Effector memory CD8-positive, alpha-beta T cell (primary cell): ENCODE measurements around the gene RBM34.
A peak's percentile ranks its signal among the peaks of the same experiment; 100 is the strongest.

Experiments used
- ATAC-seq: fragments of 150-1000 bp; cut with Tn5 transposase; replicated peaks from 2 replicates; pipeline ENCODE4 v1.10.0; 2021; ENCODE audit warnings: mild to moderate bottlenecking, moderate library complexity
- DNase-seq, 3 experiments: peaks; one replicate each; pipeline ENCODE4 v3.0.0; 2021
- H3K27ac Mint-ChIP-seq, 2 donors: one replicate each; pipeline ENCODE4 v1.8.0; 2022; ENCODE audit warnings: mild to moderate bottlenecking in 2 of 2, mixed read lengths in 2 of 2, moderate library complexity in 2 of 2
- H3K27me3 Mint-ChIP-seq, 2 donors: one replicate each; pipeline ENCODE4 v1.8.0; 2022; ENCODE audit warnings: mixed read lengths in 2 of 2
- H3K36me3 Mint-ChIP-seq: one replicate; pipeline ENCODE4 v1.8.0; 2022; ENCODE audit warnings: mild to moderate bottlenecking, moderate library complexity, mixed read lengths; ENCODE audit not compliant: insufficient read depth
- H3K4me1 Mint-ChIP-seq, 2 donors: one replicate each; pipeline ENCODE4 v1.8.0; 2022; ENCODE audit warnings: low read depth in 2 of 2, mixed read lengths in 2 of 2
- H3K4me3 Mint-ChIP-seq, 2 donors: one replicate each; pipeline ENCODE4 v1.8.0; 2022; ENCODE audit warnings: mild to moderate bottlenecking in 2 of 2, mixed read lengths in 2 of 2, moderate library complexity in 2 of 2
- H3K9me3 Mint-ChIP-seq, 2 donors: one replicate each; pipeline ENCODE4 v1.8.0; 2022; ENCODE audit warnings: mixed read lengths in 2 of 2

Gene RBM34

DNA sequence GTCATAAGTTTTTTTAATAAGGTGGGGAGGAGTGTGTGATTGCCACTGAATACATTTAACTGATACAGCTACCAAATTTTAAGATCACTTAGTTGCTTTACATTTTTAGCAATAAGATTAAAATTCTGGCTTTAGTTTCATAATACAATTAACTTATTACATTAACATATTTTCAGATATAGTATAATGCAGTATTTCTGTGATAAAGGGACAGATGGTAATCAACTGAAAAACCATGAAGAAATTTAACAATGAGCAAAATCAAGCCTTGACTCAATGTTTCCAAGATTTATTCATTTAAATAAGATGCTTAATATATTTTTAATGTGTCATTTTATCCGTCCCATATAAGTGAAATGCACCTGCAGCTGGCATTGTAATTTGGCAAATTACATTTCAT, 36.4 kb downstream of the RBM34 start:
- Mint-ChIP-seq H3K27ac (peak overlapping the region in 1 of 2 donors; percentile 78), H3K9me3 (no peaks in the 10 kb centered on the region), H3K4me3 (peak overlapping the region in 1 of 2 donors; percentile 94), H3K36me3 (peaks cover 69% of the 10 kb centered on the region), H3K4me1 (peaks cover 44 to 57% of the 10 kb centered on the region in 2 donors), H3K27me3 (no peaks in the 10 kb centered on the region)
- no peak for DNase-seq
- ATAC-seq, result no peak

DNA sequence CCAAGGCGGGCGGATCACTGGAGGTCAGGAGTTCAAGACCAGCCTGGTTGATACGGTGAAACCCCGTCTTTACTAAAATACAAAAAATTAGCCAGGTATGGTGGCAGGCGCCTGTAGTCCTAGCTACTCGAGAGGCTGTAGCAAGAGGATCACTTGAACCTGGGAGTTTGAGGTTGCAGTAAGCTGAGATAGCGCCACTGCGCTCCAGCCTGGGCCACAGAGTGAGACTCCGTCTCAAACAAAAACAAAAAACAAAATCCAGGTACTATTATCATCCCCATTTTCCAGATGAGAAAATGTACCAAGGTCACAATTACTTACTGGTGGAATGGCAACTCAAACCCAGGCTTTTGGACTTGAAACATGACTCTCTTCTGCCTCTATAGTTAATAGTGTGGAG, 36.9 kb downstream of the RBM34 start:
- no peaks in the 10 kb centered on the region for H3K9me3 Mint-ChIP-seq

GRCh38 chr1:235122348-235122747, 38.7 kb downstream of the RBM34 start:
- H3K4me1 Mint-ChIP-seq, result peaks cover 32 to 49% of the 10 kb centered on the region in 2 donors
- DNase-seq, result no peak
- H3K36me3 Mint-ChIP-seq, result peaks cover 72% of the 10 kb centered on the region
- peak overlapping the region in 1 of 2 donors; percentile 29 for H3K4me3 Mint-ChIP-seq
- H3K9me3 Mint-ChIP-seq, result no peaks in the 10 kb centered on the region
- no peak for ATAC-seq
- no peaks in the 10 kb centered on the region for H3K27me3 Mint-ChIP-seq
- H3K27ac Mint-ChIP-seq, result peak overlapping the region; percentile 1 to 49

More for the DNA sequence above, 36.9 kb downstream of the RBM34 start:
- DNase-seq (no peak), ATAC-seq (no peak)
- H3K27me3 Mint-ChIP-seq, result no peaks in the 10 kb centered on the region
- peak overlapping the region in 1 of 2 donors; percentile 50 for H3K4me3 Mint-ChIP-seq
- H3K4me1 Mint-ChIP-seq, result peaks cover 44 to 57% of the 10 kb centered on the region in 2 donors
- peaks cover 72% of the 10 kb centered on the region for H3K36me3 Mint-ChIP-seq
- H3K27ac Mint-ChIP-seq, result peak overlapping the region; percentile 1 to 51

DNA sequence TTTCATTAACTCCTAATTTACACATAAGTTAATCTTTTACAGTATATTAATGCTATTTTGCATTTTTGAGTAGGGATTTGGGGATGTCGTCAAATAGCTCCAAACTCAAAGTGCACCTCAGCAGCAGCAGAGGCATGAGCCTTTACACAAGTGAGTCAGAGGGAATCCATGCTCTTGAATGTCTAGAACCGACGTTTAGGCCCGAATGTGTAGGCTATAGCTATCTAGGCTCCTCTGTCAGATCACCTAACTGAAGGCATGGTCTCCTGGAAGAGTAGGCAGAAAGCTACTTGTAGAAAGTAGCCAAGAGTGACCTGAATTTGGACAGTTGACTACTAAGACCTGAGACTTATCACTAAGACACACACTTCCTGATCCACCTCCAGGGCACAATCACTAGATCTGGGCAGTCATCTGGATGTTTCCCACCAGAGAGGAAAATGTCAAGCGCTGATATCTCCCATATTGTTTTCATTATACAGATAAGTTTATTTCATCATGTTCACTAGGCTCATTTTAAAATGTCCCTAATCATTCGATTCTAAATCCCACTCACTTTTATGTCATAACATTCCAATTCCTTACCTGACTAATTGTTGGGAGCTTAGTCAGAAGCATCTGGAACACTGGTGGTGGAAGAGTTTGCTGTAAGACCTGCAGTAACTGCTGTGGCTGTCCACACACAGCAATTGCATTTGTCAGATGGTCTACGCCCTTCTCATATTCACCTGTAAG, 47.7 kb downstream of the RBM34 start:
- no peak overlapping the region for H3K4me3 Mint-ChIP-seq
- no peaks in the 10 kb centered on the region for H3K9me3 Mint-ChIP-seq
- H3K4me1 Mint-ChIP-seq, result peaks cover 0 to 6% of the 10 kb centered on the region in 2 donors
- DNase-seq (no peak), ATAC-seq (no peak)
- H3K27ac Mint-ChIP-seq, result peak overlapping the region in 1 of 2 donors; percentile 79
- no peaks in the 10 kb centered on the region for H3K27me3 Mint-ChIP-seq
- peaks cover 92% of the 10 kb centered on the region for H3K36me3 Mint-ChIP-seq

DNA sequence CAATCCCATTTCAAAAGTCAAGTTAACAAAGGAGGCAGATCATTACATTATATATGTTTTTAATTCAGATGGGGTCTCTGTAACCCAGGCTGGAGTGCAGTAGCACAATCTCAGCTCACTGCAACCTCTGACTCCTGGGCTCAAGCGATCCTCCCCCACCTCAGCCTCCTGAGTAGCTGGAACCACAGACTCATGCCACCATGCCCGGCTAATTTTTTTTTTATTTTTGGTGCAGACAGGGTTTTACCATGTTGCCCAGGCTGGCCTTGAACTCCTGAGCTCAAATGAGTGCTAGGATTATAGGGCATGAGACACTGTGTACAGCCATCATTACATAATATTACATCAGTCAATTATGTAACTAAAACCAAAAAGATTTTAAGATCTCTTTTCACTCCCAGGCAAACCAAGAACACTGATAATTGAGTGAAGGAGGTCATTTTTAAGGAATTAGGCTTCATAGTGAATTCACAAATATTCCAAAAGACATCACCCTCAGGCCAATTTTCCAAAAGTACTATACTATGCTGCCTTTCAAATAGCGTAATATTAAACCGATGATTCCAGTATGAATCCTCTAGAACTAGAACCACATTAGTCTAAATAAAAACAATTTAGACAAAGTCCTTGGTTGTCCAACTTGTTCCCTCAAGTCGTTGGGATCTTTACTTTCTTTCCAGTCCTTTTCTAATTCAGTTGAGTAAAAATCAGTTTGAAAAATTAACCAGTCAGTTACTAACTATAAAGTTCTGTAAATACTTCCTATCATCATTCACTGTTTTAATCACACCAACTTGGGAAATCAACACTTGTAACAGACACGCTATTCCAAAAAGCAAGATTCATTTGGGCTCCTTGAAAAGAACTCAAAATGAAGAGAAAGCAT, 48.5 kb downstream of the RBM34 start:
- H3K27me3 Mint-ChIP-seq, result no peaks in the 10 kb centered on the region
- no peak overlapping the region for H3K4me3 Mint-ChIP-seq
- no peak for DNase-seq
- peaks cover 94% of the 10 kb centered on the region for H3K36me3 Mint-ChIP-seq
- no peak for ATAC-seq
- peaks cover 0 to 6% of the 10 kb centered on the region in 2 donors for H3K4me1 Mint-ChIP-seq
- no peaks in the 10 kb centered on the region for H3K9me3 Mint-ChIP-seq
- peak overlapping the region in 1 of 2 donors; percentile 79 for H3K27ac Mint-ChIP-seq

GRCh38 chr1:235111107-235111506, 49.9 kb downstream of the RBM34 start:
- H3K4me1 Mint-ChIP-seq, result peaks cover 0 to 13% of the 10 kb centered on the region in 2 donors
- ATAC-seq, result no peak
- peaks cover 89% of the 10 kb centered on the region for H3K36me3 Mint-ChIP-seq
- no peaks in the 10 kb centered on the region for H3K9me3 Mint-ChIP-seq
- no peak for DNase-seq
- H3K27me3 Mint-ChIP-seq, result no peaks in the 10 kb centered on the region
- no peak overlapping the region for H3K27ac Mint-ChIP-seq
- no peak overlapping the region for H3K4me3 Mint-ChIP-seq

GRCh38 chr1:235108876-235109275, 52.2 kb downstream of the RBM34 start:
- no peaks in the 10 kb centered on the region for H3K27me3 Mint-ChIP-seq
- no peak overlapping the region for H3K27ac Mint-ChIP-seq
- DNase-seq (no peak), ATAC-seq (no peak)
- peaks cover 10 to 26% of the 10 kb centered on the region in 2 donors for H3K4me1 Mint-ChIP-seq
- H3K9me3 Mint-ChIP-seq, result no peaks in the 10 kb centered on the region
- H3K36me3 Mint-ChIP-seq, result peaks cover 85% of the 10 kb centered on the region
- H3K4me3 Mint-ChIP-seq, result no peak overlapping the region

- Mint-ChIP-seq H3K27me3 (no peaks in the 10 kb centered on the region), H3K4me3 (no peak overlapping the region), H3K9me3 (no peaks in the 10 kb centered on the region), H3K27ac (no peak overlapping the region), H3K36me3 (peaks cover 79% of the 10 kb centered on the region), H3K4me1 (peaks cover 13 to 29% of the 10 kb centered on the region in 2 donors)
- no peak for DNase-seq
- ATAC-seq, result no peak
Observed at GRCh38 chr1:235108185-235108593, 52.9 kb downstream of the RBM34 start.

GRCh38 chr1:235107368-235108184, 53.5 kb downstream of the RBM34 start:
- H3K36me3 Mint-ChIP-seq, result peaks cover 73% of the 10 kb centered on the region
- H3K27ac Mint-ChIP-seq, result peak overlapping the region; percentile 11 to 97
- ATAC-seq (no peak), DNase-seq (no peak)
- H3K4me3 Mint-ChIP-seq, result no peak overlapping the region
- H3K9me3 Mint-ChIP-seq, result no peaks in the 10 kb centered on the region
- no peaks in the 10 kb centered on the region for H3K27me3 Mint-ChIP-seq
- peaks cover 15 to 29% of the 10 kb centered on the region in 2 donors for H3K4me1 Mint-ChIP-seq

- DNase-seq, result no peak
- Mint-ChIP-seq H3K36me3 (peaks cover 62% of the 10 kb centered on the region), H3K27me3 (no peaks in the 10 kb centered on the region), H3K9me3 (no peaks in the 10 kb centered on the region), H3K4me1 (peaks cover 17 to 29% of the 10 kb centered on the region in 2 donors), H3K4me3 (no peak overlapping the region), H3K27ac (peak overlapping the region in 1 of 2 donors; percentile 97)
- no peak for ATAC-seq
Observed at GRCh38 chr1:235106457-235106856, 54.6 kb downstream of the RBM34 start.

DNA sequence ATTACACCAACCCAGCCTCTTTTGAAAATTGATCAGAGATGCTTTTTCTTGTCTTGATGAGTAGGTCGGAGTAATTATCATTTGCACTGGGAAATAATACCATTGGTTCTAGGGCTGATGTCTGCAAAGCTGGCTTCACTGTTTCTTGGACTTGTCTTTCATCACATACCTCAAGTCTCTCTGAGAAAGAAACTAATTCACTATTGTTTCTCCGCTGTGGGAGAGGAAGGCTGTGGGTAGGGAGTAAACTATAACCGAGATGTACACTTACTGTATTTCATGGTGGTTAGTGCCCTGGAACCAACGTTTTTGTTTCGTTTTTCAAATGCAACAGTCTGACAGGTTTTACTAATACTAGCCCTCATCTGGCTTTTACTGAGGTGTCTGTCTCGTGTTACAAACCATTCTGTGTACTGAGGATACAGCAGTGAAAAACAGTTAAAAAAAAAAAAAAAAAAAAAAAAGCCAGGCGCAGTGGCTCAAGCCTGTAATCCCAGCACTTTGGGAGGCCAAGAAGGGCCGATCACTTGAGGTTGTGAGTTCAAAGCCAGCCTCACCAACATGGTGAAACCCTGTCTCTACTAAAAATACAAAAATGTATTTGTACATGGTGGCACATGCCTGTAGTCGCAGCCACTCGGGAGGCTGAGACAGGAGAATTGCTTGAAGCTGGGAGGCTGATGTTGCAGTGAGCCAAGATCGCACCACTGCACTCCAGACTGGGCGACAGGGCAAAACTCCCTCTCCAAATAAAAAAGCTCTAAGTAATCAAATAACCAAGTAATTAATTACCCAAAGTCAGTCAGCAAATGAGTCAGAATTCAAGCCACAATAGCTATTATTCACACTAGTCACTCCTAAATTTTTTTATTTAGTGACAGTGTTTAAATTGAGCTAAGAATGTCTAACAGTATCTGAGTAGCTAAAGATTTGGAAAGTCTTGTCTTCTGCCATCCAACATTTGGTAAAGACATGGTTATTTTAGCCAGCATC, 55.7 kb downstream of the RBM34 start:
- DNase-seq, result peak in 2 of 3 experiments; percentile 19 to 41
- no peaks in the 10 kb centered on the region for H3K9me3 Mint-ChIP-seq
- peak; percentile 73 for ATAC-seq
- peak overlapping the region; percentile 89 to 90 for H3K4me3 Mint-ChIP-seq
- no peaks in the 10 kb centered on the region for H3K27me3 Mint-ChIP-seq
- H3K27ac Mint-ChIP-seq, result peak overlapping the region; percentile 92 to 97
- H3K36me3 Mint-ChIP-seq, result peaks cover 50% of the 10 kb centered on the region
- peaks cover 17 to 24% of the 10 kb centered on the region in 2 donors for H3K4me1 Mint-ChIP-seq

DNA sequence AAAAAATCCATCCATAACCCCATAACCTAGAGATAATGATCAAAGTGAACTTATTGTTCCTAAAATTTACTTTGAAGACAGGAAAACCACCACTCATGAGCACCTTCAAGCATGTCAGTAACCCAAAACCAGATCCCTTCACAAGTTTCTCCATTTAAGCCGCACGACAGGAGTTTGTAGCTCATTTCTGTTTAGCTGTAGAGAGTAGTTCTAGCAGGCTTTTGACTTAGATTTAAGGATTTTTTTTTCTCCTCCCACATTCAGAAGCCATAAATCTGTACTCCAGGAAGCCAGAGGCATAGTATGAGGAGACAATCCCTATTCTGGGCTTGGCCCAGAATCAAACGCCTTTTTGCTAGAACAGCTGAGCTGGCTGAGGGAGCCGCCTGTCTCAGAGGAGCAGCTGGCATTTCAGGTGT, 58.0 kb downstream of the RBM34 start:
- Mint-ChIP-seq H3K27ac (no peak overlapping the region), H3K36me3 (peaks cover 32% of the 10 kb centered on the region), H3K4me3 (no peak overlapping the region), H3K9me3 (no peaks in the 10 kb centered on the region), H3K4me1 (peaks cover 17 to 23% of the 10 kb centered on the region in 2 donors), H3K27me3 (no peaks in the 10 kb centered on the region)
- ATAC-seq (no peak), DNase-seq (no peak)
